NB4 (cell line): ENCODE results near the gene CDH23.

Source experiments
- CTCF ChIP-seq: IDR thresholded peaks from one replicate; pipeline ENCODE4 v1.5.1; 2012; ENCODE audit warnings: low read depth, low read length
- POLR2A ChIP-seq: IDR thresholded peaks from 2 replicates; pipeline ENCODE4 v1.6.1; 2011; ENCODE audit warnings: mild to moderate bottlenecking; ENCODE audit not compliant: insufficient read length; ENCODE audit errors: extremely low read depth
- TF ChIP-seq, protein P1 (sequence below): IDR thresholded peaks from 2 replicates; pipeline ENCODE4 v1.6.1; 2011; ENCODE audit warnings: low read depth, low read length

DNA sequence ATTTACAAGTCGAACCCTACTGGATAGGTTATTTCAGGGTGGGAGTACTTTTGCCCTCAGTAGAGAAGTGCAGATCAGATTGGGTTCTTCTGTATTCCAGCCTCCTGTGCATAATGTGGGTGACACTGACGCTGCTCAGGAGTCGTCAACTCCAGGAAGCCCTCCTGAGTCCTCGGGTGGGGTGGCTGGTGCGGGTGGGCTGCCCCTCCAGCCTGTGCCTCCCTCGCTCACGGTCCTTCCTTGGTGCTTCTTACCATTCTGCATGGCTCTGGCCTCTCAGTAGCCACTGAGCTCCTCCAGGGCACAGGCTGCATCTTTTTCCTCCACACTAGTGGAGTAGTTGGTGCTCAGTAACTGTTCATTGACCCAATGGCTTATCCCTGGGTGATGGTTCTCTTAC is 4.3 kb downstream of the CDH23 start:
- TF ChIP-seq CTCF: no peak
- TF ChIP-seq POLR2A: no peak
- TF ChIP-seq, protein P1, sequence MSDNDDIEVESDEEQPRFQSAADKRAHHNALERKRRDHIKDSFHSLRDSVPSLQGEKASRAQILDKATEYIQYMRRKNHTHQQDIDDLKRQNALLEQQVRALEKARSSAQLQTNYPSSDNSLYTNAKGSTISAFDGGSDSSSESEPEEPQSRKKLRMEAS: no peak
